Measurements from ENCODE around the gene TCF12. TPM values are rescaled to one million over a fixed set of nuclear protein-coding genes. Genes with fewer than 3 reads are reported as not detected.

Gene TCF12
- total RNA-seq, 4 donors from 2014 or later: 105 to 446 (median 180) TPM

GRCh38 chr15:57245714-57246113, 327.3 kb downstream of the TCF12 start:
- no peaks in the 10 kb centered on the region for H3K4me1 ChIP-seq
- no peaks in the 10 kb centered on the region for H3K27me3 ChIP-seq
- intact Hi-C loops (cut with DNase I; ENCODE audit: low total_unique reads): no loop called here
- no peak overlapping the region for H3K4me3 ChIP-seq
- no peak overlapping the region for H3K27ac ChIP-seq
- no peaks in the 10 kb centered on the region for H3K9me3 ChIP-seq
- peaks cover 0 to 27% (median 0%) of the 10 kb centered on the region in 4 donors for H3K36me3 ChIP-seq
- TF ChIP-seq CTCF (IDR thresholded peaks at IDR 0.05): no peak
- in situ Hi-C loops (cut with MboI; ENCODE audit: low pct_ligation_motif_present in 1 of 4, low pct_unique_long_range_greater_than_20kb in 1 of 4, low sequenced_read_pairs in 3 of 4): no loop called here
- DNase-seq: no peak
- WGBS, 2 donors (ENCODE audit: low coverage in 1 of 2): 80 to 90% methylated on average over 1 of the region's 1 CpG

DNA sequence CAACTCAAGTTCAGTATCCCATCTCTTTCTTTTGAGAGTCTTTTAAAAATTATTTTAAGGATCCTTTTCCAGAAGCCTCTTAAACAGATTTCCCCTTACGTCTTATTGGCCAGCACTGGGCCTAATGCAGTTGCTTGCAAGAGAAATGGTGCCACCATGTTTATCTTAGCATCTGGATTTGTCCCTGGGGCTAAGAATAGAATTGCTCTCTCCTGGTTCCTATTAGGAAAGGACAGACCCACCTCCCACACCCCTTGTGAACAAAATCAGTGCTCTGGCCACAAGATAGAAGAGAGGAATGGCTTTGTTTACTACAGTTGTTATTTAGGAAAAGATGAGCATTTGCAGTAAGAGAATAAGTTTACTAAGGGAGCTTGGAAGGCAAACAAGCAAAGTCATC, 329.6 kb downstream of the TCF12 start:
- in situ Hi-C loops (cut with MboI; ENCODE audit: low pct_ligation_motif_present in 1 of 4, low pct_unique_long_range_greater_than_20kb in 1 of 4, low sequenced_read_pairs in 3 of 4): no loop called here
- Histone ChIP-seq H3K4me3 (no peak overlapping the region), H3K9me3 (no peaks in the 10 kb centered on the region), H3K27me3 (no peaks in the 10 kb centered on the region), H3K36me3 (peaks cover 0 to 27% (median 4%) of the 10 kb centered on the region in 4 donors), H3K27ac (no peak overlapping the region), H3K4me1 (no peaks in the 10 kb centered on the region)
- intact Hi-C loops (cut with DNase I; ENCODE audit: low total_unique reads): no loop called here
- no peak for TF ChIP-seq EP300 (IDR thresholded peaks at IDR 0.05; ENCODE audit: low read depth)
- TF ChIP-seq POLR2AphosphoS5 (IDR thresholded peaks at IDR 0.05): no peak
- no peak for TF ChIP-seq POLR2A (IDR thresholded peaks at IDR 0.05)
- no peak for TF ChIP-seq CTCF (IDR thresholded peaks at IDR 0.05)
- DNase-seq: no peak
- 83 to 92% methylated on average over 1 of the region's 1 CpG for WGBS, 2 donors (ENCODE audit: low coverage in 1 of 2)

- no peak overlapping the region for H3K4me3 ChIP-seq
- intact Hi-C loops (cut with DNase I; ENCODE audit: low total_unique reads) (no loop called here), in situ Hi-C loops (cut with MboI; ENCODE audit: low pct_ligation_motif_present in 1 of 4, low pct_unique_long_range_greater_than_20kb in 1 of 4, low sequenced_read_pairs in 3 of 4) (no loop called here)
- no peaks in the 10 kb centered on the region for H3K9me3 ChIP-seq
- no peaks in the 10 kb centered on the region for H3K27me3 ChIP-seq
- TF ChIP-seq POLR2AphosphoS5 (IDR thresholded peaks at IDR 0.05) (no peak), CTCF (IDR thresholded peaks at IDR 0.05) (no peak), POLR2A (IDR thresholded peaks at IDR 0.05) (no peak), EP300 (IDR thresholded peaks at IDR 0.05; ENCODE audit: low read depth) (no peak)
- DNase-seq: no peak
- H3K36me3 ChIP-seq: peaks cover 0 to 23% (median 8%) of the 10 kb centered on the region in 4 donors
- H3K27ac ChIP-seq: no peak overlapping the region
- H3K4me1 ChIP-seq: no peaks in the 10 kb centered on the region
Measured at GRCh38 chr15:57251308-57251707, 332.9 kb downstream of the TCF12 start.

DNA sequence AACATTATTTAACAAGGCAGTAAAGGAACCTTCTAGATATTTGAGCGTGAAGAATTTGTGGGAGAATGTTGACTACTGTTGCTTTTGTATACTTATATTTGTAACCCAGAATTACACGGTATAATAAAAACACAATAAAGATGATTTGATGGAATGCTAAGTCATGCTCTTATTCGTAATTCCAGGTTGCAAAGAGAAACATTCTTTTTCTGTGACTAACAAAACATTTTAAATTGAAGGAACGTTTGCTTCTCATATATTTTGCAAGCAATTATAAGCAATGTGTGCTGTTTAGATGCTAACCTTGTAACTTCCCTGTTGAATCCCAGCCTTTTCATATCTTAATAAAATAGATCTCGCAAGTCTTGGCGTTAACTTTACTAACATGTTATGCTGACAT, 333.5 kb downstream of the TCF12 start:
- WGBS, 2 donors (ENCODE audit: low coverage in 1 of 2): 63 to 77% methylated on average over 6 of the region's 6 CpGs
- Histone ChIP-seq H3K27ac (no peak overlapping the region), H3K4me3 (no peak overlapping the region), H3K9me3 (no peaks in the 10 kb centered on the region), H3K4me1 (no peaks in the 10 kb centered on the region), H3K36me3 (peaks cover 0 to 23% (median 8%) of the 10 kb centered on the region in 4 donors), H3K27me3 (no peaks in the 10 kb centered on the region)
- intact Hi-C loops (cut with DNase I; ENCODE audit: low total_unique reads) (no loop called here), in situ Hi-C loops (cut with MboI; ENCODE audit: low pct_ligation_motif_present in 1 of 4, low pct_unique_long_range_greater_than_20kb in 1 of 4, low sequenced_read_pairs in 3 of 4) (no loop called here)
- no peak for TF ChIP-seq CTCF (IDR thresholded peaks at IDR 0.05)
- TF ChIP-seq POLR2A (IDR thresholded peaks at IDR 0.05): no peak
- no peak for TF ChIP-seq POLR2AphosphoS5 (IDR thresholded peaks at IDR 0.05)
- TF ChIP-seq EP300 (IDR thresholded peaks at IDR 0.05; ENCODE audit: low read depth): no peak
- DNase-seq: no peak

All from transverse colon (tissue), 4 donors.